ENCODE measurements around the gene OR8G1.
"Not testable (repeated sequence)": the region's sequence is repeated elsewhere in the genome, so short reads cannot be mapped to it uniquely, and the experiment has no call there.

Gene OR8G1

DNA sequence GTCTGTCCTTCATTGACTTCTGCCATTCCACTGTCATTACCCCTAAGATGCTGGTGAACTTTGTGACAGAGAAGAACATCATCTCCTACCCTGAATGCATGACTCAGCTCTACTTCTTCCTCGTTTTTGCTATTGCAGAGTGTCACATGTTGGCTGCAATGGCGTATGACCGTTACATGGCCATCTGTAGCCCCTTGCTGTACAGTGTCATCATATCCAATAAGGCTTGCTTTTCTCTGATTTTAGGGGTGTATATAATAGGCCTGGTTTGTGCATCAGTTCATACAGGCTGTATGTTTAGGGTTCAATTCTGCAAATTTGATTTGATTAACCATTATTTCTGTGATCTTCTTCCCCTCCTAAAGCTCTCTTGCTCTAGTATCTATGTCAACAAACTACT is 9.0 kb downstream of the OR8G1 start:
- not testable (repeated sequence) for DNase-seq

- DNase-seq = no peak
These were observed 15.2 kb downstream of the OR8G1 start, which contains the start of gene OR8G5 for GRCh38 chr11:124256076-124256475. OR8G5 (plus strand) TSS chr11:124256376; CDS start chr11:124264932, 8,556 bp downstream.

GRCh38 chr11:124265041-124265440 is 24.1 kb downstream of the OR8G1 start:
- not testable (repeated sequence) for DNase-seq

- DNase-seq = not testable (repeated sequence)
These were observed 30.0 kb downstream of the OR8G1 start for GRCh38 chr11:124270886-124271285.

DNA sequence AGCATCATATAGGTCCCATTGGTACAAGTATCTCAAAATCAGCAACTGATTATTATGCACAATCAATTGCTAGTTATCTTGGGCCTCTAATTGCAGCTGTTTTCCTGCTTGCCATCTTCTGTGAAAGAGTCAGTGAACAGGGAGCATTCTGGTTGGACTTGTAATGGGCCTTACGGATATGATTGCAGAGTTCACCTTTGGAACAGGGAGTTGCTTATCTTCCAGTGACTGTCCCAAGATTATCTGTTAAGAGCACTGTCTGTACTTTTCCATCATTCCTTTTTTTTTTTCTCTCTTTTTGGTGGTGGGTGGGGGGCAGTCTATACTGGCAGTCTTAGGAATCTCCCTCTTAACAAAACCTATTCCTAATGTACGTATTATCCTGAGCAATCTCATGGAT is 33.1 kb downstream of the OR8G1 start:
- DNase-seq = no peak

- no peak for DNase-seq
These were observed 35.2 kb downstream of the OR8G1 start for GRCh38 chr11:124276081-124276480.

DNA sequence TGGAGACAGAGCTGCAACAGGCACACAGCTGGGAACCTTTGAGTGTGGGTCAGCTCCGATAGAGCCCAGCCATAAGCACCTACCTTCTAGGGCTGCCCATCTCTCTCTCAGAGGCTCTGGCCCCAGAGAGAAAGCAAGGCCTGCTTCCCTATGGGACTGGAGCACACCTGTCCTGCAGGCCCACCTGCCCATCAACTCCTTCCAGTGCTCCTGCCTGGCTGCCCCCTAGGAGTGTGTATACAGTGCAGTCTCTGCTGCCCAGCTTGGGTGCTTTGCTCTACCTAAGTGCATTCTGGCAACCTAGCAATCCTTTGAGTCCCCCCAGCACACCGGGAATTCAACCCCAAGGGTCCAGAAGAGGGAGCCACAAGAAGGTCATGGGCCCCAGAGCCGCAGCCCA is 36.3 kb downstream of the OR8G1 start:
- no peak for DNase-seq

- no peak for DNase-seq
These were observed 36.9 kb downstream of the OR8G1 start for GRCh38 chr11:124277804-124278203.

DNA sequence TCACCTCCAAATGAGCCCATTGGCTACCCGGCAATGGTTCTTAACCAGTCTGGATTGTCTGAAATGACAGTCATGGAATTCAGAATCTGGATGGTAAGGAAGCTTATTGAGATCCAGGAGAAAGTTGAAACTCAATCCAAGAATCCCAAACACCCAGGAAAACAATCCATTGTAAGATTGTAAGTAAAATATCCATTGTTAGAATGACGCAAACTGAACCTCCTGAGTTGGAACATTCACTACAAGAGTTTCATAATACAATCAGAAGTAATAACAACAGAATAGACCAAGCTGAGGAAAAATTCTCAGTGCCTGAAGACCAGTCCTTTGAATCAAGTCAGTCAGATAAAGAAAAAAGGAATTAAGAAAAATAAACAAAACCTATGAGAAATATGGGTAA is 37.4 kb downstream of the OR8G1 start:
- no peak for DNase-seq

DNA sequence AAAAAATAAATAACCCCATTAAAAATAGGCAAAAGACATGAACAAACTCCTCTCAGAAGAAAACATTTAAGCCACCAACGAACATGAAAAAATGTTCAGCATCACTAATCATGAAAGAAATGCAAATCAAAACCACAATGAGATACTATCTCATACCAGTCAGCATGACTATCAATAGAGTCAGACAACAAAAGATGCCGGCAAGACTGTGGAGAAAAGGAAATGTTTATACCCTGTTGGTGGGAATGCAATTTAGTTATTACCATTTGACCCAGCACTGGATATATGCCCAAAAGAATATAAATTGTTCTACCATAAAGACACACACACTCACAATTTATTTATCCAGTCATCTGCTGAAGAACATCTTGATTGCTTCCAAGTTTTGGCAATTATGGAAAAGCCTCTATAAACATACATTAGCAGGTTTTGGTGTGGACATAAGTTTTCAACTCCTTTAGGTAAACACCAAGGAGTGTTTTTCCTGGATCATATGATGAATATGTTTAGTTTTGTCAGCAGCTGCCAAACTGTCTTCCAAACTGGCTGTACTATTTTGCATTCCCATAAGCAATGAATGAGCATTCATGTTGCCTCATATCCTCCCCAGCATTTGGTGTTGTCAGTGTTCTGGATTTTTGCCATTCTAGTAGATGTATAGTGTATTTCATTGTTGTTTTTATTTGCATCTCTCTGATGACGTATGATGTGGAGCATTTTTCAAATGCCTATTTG is 44.9 kb downstream of the OR8G1 start:
- DNase-seq = no peak

- DNase-seq = no peak
These were observed 53.8 kb downstream of the OR8G1 start for GRCh38 chr11:124294687-124295086.

- no peak for DNase-seq
These were observed 55.1 kb downstream of the OR8G1 start for GRCh38 chr11:124296016-124296415.

DNA sequence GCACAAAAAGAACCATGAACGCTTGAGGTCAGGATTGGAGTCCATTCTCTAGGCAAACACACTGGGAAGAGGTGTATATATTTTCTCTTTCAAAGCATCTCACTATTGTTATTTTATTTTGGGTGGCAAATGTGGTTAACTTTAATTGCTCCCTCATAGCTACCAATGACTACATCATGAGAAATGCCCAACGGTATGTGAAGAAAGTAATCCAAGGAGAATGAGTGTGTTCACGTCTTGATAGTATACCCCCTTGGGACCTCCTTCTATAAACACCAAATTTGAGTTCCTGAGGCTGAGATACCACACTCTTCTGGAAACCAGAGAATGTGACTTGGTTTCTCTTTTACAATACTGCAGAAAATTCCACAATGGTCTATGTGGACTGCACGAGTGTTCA is 57.0 kb downstream of the OR8G1 start:
- DNase-seq = no peak

DNA sequence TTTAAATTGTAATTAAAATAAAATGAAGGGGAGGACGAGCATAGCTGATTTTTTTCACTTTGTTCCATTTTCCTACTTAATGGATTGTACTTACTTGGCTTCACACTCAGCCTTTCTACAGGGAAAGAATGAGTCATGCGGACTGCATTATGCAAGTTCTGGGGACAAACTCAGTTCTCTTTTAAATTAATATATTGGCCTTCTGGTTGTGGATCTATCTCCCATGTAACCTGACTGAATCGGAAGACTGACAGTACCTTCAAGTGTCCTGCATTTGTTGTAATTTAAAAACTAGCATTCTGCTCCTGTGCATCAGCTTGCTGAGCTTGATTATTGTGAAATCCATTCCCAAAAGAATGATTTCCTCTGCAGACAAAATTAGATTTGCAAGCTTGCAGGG is 60.7 kb downstream of the OR8G1 start:
- DNase-seq = no peak

DNA sequence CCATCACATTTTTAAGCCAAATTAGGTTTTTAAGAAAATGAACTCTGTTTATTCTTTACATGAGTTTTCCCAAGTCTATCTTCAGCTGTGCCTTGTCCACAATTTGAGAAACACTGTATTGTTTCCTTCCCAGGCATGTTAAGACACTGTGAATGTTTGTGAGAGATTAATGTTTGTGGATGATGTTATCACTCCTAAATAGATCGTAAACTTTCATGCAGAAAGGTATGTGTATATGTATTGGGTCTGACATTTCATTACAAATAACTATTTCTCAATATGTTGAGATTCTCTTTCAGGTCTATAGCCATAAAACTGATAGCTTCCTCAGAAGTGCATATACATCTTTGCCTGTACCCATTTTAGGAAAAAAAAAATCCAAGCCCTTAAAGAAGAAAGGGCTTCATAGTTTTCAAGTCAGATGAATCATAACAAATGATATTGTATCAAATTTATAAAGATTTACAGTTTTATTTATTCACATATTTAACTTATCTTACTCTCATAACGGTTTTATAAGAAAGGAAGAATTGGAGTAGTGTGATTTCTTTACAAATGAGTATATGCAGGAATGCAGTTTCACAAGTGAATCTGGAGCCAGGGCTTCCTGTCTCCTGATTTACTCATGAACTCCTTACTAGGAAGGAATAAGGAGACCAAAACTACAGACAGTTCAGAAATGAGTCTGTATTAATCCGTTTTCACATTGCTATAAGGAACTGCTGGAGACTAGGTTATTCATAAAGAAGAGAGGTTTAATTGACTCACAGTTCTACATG is 61.6 kb downstream of the OR8G1 start:
- no peak for DNase-seq

Data from NCI-H1105 (cell line).